ENCODE measurements around the gene CADM1.

CADM1 gene

GRCh38 chr11:115430345-115430744 is 73.9 kb downstream of the CADM1 start:
- TF ChIP-seq POLR2A (IDR thresholded peaks at IDR 0.05; ENCODE audit: low read length) = no peak
- TF ChIP-seq GATA1 (IDR thresholded peaks at IDR 0.05; ENCODE audit: low read depth, low read length) = no peak
- no peak for DNase-seq

DNA sequence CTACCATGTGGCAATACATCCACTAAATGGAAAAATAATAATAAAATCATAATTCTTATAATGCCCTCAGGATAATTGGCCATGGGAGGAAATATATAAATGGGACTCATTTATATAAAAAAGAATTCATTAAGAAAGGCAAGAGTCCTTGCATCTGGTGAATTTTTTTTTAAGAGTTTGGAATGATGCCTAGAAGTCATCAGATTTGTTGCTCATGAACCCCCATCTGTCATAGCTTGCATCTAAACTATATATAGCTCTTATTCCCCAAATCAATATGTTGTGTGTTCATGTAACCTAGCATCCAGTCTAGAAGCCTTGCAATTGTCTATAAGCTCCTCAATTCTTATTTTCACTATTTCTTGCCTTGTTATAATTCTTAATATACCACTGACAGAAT is 75.9 kb downstream of the CADM1 start:
- DNase-seq = no peak

GRCh38 chr11:115425816-115426215 is 78.4 kb downstream of the CADM1 start:
- TF ChIP-seq GATA1 (IDR thresholded peaks at IDR 0.05; ENCODE audit: low read depth, low read length) (no peak), POLR2A (IDR thresholded peaks at IDR 0.05; ENCODE audit: low read length) (no peak)
- DNase-seq = no peak

More for the DNA sequence above, 75.9 kb downstream of the CADM1 start:
- no peak for TF ChIP-seq GATA1 (IDR thresholded peaks at IDR 0.05; ENCODE audit: low read depth, low read length)

- TF ChIP-seq GATA1 (IDR thresholded peaks at IDR 0.05; ENCODE audit: low read depth, low read length) = no peak
- TF ChIP-seq POLR2A (IDR thresholded peaks at IDR 0.05; ENCODE audit: low read length) = no peak
- no peak for DNase-seq
Observed at GRCh38 chr11:115425250-115425649, 79.0 kb downstream of the CADM1 start.

GRCh38 chr11:115423728-115424459 is 80.3 kb downstream of the CADM1 start:
- TF ChIP-seq POLR2A (IDR thresholded peaks at IDR 0.05; ENCODE audit: low read length) = no peak
- no peak for TF ChIP-seq GATA1 (IDR thresholded peaks at IDR 0.05; ENCODE audit: low read depth, low read length)
- DNase-seq = no peak

DNA sequence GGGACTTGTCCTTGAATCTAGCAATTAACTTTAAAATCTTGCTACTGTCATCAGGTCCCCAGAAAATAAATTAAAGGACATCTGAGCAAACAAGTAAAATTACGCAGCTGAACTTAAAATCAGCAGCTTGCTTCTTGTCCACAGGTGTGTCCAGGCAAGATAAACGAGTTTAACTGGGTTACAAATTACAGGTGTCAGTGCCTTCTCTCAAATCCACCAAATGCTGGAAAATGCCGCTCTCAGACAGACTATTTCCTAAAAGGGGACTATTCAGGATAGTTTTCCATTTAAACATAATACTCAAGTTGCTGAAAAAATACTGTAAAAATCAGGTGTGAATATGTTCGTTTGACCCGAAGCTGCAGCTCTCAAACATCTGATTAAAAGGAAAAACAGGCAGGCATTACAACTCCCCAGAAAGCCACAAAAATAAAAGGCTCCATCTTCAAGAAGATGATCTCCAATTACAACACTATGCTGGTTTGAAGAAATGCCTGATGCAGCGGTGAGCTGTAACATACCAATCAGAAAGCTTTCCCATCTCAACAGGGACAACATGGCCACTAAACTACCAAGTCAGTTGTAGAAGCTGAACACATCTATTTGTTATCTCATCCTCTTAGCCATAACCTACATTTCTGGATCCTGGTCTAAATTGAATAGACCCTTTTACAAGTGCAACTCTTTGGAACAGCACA is 82.1 kb downstream of the CADM1 start:
- TF ChIP-seq POLR2A (IDR thresholded peaks at IDR 0.05; ENCODE audit: low read length) = no peak
- no peak for TF ChIP-seq GATA1 (IDR thresholded peaks at IDR 0.05; ENCODE audit: low read depth, low read length)
- DNase-seq = no peak

GRCh38 chr11:115421352-115421991 is 82.7 kb downstream of the CADM1 start:
- no peak for TF ChIP-seq POLR2A (IDR thresholded peaks at IDR 0.05; ENCODE audit: low read length)
- TF ChIP-seq GATA1 (IDR thresholded peaks at IDR 0.05; ENCODE audit: low read depth, low read length) = no peak
- no peak for DNase-seq

DNA sequence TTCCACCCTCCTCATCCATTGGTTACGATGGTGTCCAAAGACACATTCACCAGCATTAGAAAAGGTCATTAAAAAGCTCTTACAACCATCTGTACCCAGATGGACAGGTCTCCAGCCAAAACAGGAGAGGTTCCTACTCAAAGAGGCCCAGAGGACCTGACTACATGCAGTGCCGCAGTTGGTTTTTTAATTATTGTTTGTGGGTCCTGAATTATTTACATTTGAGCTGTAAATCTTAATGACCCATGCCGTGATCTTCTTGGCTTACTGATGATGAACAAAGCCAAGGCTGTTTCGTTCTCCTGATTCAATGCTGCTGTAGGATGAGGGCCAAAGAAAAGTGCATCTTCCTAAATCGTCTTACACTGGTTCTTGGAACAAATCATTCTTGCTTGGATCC is 83.7 kb downstream of the CADM1 start:
- TF ChIP-seq GATA1 (IDR thresholded peaks at IDR 0.05; ENCODE audit: low read depth, low read length) (no peak), POLR2A (IDR thresholded peaks at IDR 0.05; ENCODE audit: low read length) (no peak)
- no peak for DNase-seq

DNA sequence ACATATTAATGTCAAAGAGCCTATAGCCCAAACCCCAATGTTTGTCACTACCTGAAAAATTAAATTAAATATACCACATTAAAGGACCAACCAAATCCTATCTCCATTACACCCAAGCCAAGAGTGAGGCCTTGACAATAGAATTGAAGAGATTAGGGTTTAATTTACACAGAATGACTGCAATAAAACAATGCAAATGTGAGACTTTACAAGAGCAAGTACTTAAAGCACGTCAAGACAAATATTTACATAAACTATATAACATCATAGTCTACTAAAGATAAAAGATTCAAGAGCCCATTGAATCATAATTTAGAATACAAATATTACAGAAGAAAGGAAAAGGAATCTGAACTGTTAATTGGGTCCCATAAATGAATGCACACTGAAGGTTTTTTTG is 85.6 kb downstream of the CADM1 start:
- DNase-seq = no peak
- no peak for TF ChIP-seq POLR2A (IDR thresholded peaks at IDR 0.05; ENCODE audit: low read length)
- TF ChIP-seq GATA1 (IDR thresholded peaks at IDR 0.05; ENCODE audit: low read depth, low read length) = no peak

DNA sequence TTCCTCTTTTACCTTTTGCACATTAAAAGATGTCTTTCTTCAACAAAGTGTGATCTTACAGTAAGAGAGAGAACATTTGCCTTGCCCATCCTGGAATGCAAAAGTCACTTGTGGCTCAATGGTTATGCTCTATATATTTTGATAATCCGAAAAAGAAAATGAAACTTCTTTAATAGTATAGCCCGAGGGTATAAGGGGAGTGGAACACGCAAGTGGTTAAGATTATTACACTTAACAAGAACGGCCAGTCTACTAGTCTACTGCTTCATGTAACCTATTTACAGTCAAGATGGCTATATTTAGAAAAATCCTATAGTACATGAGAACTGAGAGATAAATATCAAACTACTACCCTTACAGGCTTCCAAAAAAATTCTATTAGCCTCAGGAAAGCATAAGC is 86.1 kb downstream of the CADM1 start:
- no peak for DNase-seq
- TF ChIP-seq GATA1 (IDR thresholded peaks at IDR 0.05; ENCODE audit: low read depth, low read length) (no peak), POLR2A (IDR thresholded peaks at IDR 0.05; ENCODE audit: low read length) (no peak)

GRCh38 chr11:115411120-115411519 is 93.1 kb downstream of the CADM1 start:
- TF ChIP-seq GATA1 (IDR thresholded peaks at IDR 0.05; ENCODE audit: low read depth, low read length) (no peak), POLR2A (IDR thresholded peaks at IDR 0.05; ENCODE audit: low read length) (no peak)
- DNase-seq = no peak

DNA sequence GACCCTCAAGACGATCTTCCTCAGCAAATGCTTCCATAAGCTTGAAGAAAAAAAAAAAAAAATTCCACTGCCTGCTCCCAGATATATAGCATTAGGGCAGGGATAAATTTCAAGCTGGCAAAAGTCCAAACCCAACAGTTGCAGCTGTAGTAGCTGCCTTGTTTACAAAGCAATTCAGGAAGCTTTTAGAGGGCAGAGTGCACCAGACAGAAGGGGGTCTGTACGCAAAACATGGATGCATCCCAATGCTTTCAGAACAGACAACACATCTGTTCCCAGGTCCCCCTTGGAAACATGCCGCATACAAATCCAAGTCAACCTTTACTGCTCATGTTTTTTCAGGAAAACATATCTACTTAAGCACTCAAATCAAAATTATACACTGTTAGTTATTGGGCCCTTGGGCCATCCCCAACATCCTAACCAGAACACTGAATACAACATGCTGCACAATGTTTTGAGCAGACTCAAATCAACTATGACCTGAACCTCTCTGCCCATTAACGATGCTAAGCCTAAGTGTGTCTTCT is 94.5 kb downstream of the CADM1 start:
- no peak for DNase-seq
- TF ChIP-seq GATA1 (IDR thresholded peaks at IDR 0.05; ENCODE audit: low read depth, low read length) (no peak), POLR2A (IDR thresholded peaks at IDR 0.05; ENCODE audit: low read length) (no peak)

- DNase-seq = no peak
- TF ChIP-seq GATA1 (IDR thresholded peaks at IDR 0.05; ENCODE audit: low read depth, low read length) = no peak
- no peak for TF ChIP-seq POLR2A (IDR thresholded peaks at IDR 0.05; ENCODE audit: low read length)
Observed at GRCh38 chr11:115409116-115409670, 95.0 kb downstream of the CADM1 start.
